HG03469 (cell line): ENCODE measurements around the gene LENG8.
"Not testable (repeated sequence)": the region's sequence is repeated elsewhere in the genome, so short reads cannot be mapped to it uniquely, and the experiment has no call there.

Experiments used
- ATAC-seq: cut with Tn5 transposase; IDR thresholded peaks from one replicate; pipeline ENCODE4 v1.9.1; 2021; ENCODE audit warnings: mild to moderate bottlenecking, moderate library complexity, moderate number of reproducible peaks; ENCODE audit not compliant: unreplicated experiment

LENG8 gene

GRCh38 chr19:54460230-54461005 is 11.4 kb downstream of the LENG8 start:
- no peak for ATAC-seq

- no peak for ATAC-seq
Measured at GRCh38 chr19:54461210-54461609, 12.2 kb downstream of the LENG8 start.

- ATAC-seq: no peak
Measured at GRCh38 chr19:54461613-54462012, 12.6 kb downstream of the LENG8 start.

DNA sequence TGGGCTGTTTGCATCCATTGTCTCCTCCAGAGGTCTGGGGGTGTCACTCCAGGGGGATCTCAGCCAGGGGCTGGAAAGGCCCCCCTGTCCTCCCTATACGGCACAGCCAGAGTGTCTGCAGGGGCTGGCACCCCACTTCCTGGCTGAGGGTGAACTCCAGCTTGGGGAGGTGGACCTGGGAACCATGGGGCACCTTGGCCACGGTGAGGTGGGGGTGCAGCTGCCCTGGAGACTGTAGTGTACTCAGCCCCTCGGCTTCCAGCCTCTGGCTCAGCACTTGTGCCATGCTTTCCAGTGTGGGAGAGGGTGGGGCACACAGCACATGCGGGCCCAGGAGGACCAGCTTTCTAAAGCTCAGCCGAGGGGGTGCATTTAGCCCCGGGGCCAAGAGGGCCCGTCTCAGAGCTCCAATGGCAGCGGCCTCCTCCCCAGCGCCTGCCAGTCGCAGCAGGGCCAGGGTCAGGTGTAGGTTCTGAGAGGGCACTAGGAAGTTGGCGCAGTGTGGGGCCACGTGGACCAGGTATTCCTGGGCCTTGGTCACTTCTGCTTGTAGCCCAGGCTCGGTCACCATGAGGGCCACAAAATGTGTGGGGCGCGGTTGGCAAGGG is 13.2 kb downstream of the LENG8 start:
- no peak for ATAC-seq

GRCh38 chr19:54462655-54463530 is 13.9 kb downstream of the LENG8 start:
- peak; percentile 11 for ATAC-seq

- ATAC-seq: peak; percentile 26
Measured at GRCh38 chr19:54463531-54464043, 14.6 kb downstream of the LENG8 start, which contains the start of gene LENG9. LENG9 (minus strand) TSS chr19:54463778; CDS start chr19:54463526, 252 bp downstream.

DNA sequence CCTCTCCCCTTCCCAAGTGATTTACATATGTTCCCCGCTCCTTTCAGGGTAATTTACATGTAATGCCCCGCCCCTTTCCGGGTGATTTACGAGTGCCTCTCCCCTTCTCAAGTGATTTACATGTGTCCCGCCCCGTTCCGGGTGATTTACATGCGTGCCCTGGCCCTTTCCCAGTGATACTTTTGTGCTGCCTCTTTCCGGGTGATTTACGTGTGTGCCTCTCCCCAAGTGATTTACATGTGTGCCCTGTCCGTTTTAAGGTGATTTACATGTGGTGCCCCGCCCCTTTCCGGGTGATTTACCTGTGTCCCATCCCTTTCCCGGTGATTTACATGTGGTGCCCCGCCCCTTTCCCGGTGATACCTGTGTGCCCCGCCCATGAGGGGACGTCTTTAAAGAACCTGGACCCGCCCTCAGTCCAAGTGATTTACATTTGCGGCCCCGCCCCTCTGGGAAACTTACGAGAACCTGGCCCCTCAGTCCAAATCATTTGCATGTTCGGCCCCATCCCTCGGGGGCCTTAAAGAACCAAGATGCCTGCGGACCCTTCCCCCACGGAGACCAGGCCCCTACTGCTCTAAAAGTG is 15.1 kb downstream of the LENG8 start:
- ATAC-seq: peak; percentile 26

- ATAC-seq: peak; percentile 26
Measured at GRCh38 chr19:54464630-54465425, 15.8 kb downstream of the LENG8 start.

DNA sequence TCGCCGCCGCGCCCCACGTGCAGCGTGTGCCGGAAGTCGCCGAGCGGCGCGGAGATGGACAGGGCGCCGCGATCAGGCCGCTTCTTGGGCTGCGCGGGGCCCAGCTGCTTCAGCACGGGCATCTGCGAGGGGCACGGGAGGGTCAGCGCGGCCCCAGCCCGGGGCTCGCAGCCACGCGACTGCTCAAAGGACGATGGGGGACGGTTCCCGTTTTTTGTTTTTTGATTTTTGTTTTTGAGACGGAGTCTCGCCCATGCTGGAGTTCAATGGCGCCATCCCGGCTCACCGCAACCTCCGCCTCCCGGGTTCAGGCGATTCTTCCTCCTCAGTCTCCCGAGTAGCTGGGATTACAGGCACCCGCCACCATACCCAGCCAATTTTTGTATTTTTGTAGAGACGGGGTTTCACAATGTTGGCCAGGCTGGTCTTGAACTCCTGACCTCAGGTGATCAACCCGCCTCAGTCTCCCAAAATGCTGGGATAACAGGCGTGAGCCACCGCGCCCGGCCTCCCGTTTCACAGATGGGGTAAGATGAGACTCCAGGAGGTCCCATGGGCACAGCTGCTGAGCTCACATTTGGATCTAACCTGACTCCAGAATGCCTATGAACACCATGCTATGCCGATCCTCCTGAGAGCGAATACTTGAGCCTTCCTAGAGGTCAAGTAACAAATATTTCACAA is 16.6 kb downstream of the LENG8 start:
- ATAC-seq: no peak

DNA sequence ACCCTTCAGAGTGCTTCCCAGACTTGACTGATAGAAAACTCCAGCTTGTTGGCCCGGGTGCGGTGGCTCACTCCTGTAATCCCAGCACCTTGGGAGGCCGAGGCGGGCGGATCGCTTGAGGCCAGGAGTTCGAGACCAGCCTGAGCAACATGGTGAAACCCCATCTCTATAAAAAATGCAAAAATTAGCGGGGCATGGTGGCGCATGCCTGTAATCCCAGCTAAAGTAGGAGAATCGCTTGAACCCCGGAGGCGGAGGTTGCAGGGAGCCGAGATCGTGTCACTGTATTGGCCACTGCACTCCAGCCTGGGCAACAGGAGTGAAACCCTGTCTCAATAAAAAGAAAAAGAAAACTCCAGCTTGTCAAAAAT is 17.1 kb downstream of the LENG8 start:
- not testable (repeated sequence) for ATAC-seq

DNA sequence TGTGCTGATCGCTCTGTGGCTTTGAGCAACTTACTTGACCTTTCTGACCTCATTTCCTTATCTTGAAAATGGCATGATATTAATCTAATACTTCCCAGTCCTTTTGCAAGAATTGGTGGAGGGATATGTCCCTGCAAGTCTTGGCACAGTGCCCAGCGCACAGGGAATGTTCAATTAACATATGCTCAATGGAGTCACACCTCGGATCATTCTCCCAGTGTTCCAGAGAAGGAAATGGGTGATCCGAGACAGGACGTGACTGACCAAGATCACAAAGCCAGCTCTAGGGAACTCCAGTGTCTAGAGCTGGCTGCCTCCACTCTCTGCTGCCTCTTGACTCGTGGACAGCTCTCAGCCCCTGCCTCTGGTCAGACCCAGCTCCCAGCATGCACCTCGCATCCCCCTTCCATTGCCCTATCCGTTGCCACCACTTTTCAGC is 20.5 kb downstream of the LENG8 start:
- no peak for ATAC-seq

DNA sequence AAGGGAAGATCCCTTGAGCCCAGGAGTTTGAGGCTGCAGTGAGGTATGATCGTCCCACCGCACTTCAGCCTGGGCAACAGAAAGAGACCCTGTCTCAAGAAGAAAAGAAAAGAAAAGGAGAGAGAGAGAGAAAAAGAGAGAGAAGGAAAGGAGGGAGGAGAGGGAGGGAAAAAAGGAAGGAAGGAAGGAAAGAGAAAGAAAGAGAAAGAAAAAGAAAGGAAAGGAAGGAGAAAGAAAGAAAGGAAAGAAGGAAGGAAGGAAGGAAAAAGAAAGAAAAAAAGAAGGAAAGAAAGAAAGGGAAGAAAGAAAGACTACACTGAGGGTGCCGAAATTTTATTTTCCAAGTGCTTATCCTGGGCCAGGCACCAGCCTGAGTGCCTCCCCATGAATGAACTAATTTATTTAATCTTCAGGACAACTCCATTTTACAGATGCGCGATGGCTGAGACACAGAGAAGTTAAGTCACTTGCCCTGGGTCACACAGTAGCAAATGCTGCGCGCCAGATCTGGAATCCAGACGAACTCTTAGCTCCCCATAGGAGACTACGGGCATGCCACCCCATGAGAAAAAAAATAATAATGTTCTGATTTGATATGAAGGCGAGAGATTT is 21.4 kb downstream of the LENG8 start:
- no peak for ATAC-seq

DNA sequence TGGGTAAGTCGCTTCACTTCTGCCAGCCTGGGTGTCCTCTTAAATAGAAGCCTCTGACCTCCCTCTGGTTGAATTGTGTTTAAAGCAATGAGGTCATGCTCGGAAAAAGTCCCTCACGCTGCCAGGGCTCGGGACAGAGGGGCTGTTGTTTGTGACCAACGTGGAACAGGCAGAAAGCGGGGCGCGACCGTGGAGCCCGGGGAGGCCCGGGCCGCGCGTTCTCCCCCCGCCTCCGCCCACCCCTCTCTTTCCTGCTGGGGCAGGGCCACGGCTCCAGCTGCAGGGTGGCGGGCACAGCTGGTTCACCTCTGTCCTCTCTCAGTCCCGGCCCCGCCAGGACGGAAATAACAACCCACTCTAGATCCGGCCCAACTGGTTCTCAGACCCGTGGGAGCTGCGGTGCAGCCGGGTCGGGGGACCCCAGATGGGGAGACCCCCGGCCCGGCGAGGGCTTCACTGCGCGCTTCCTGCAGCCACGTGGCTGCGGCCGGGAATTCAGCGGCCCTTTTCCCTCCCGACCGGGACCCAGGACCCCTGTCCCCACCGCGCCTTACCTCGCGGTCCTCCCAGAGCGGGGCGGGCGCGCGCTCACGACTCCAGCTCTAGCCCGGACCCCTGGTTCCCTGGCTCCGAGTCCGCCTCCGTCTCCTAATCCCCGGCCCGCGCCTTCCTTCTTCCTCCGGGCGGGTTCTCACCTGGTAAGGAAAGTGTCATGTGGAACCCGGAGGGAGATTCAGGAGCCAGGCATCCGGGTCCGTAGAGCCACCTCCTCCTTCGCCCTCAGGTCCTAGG is 22.2 kb downstream of the LENG8 start:
- ATAC-seq: no peak

GRCh38 chr19:54473071-54473891 is 24.3 kb downstream of the LENG8 start, which contains the start of gene CDC42EP5:
CDC42EP5 (minus strand) TSS chr19:54473296; CDS start chr19:54465547, 7,749 bp downstream.
- ATAC-seq: no peak

GRCh38 chr19:54473892-54474372 is 24.9 kb downstream of the LENG8 start:
- ATAC-seq: no peak

GRCh38 chr19:54475706-54476105 is 26.7 kb downstream of the LENG8 start:
- ATAC-seq: no peak

DNA sequence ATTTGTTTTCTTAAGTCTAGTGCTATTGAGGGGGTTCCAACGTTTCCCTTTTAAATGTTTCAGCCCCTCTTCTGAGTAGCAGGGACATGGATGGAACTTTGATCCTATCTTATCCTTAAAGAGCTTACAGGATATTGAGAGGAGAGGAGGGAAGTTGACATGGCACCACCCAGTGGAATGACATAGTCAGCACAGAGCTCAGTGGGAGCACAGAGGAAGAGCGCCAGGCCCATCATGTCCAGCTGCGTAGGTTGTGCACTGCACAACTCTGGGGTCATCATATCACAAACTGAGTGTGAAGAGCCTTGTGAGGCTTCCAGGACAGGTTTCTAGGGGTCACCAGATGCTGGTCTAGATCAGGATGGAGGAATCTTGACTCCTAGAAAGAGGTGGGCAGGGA is 28.7 kb downstream of the LENG8 start:
- ATAC-seq: no peak
